CD4-positive, alpha-beta T cell treated with Interleukin-10 for 1 hour (primary cell): ENCODE results near the gene DICER1.

ENCODE experiments used
- DNase-seq: peaks from one replicate; pipeline ENCODE4 v3.0.0-alpha.2; 2020

Gene DICER1

DNA sequence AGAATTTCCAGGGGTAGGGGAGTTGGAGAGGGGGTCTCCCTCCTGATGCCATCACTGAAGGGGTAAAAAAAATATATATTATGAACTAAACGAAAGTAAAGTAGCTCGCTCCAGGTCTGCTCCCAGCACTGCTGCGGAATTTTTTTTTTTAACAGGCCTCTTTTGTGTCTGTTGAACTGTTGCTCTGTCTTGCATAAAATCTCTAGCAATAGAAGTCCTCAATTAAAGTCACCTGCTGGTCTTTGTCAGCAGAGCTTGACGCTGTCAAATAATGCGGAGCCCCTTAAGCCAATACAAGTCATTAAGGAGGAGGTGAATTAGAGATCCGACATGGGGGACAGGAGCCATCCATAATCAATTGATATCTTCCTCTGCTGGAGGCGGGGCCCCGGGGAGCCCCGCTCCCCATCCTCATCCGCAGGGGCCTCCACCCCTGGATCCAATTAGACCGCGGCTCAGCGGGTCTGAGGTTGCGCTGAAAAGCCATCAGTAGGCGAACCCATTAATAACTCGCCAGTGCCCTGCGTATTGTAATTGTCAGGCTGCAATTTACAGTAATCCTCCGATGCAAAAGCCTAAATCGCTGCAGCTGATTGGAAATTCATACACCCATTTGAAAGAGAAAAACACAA lies 85.6 kb downstream of the DICER1 start:
- DNase-seq = no peak

DNA sequence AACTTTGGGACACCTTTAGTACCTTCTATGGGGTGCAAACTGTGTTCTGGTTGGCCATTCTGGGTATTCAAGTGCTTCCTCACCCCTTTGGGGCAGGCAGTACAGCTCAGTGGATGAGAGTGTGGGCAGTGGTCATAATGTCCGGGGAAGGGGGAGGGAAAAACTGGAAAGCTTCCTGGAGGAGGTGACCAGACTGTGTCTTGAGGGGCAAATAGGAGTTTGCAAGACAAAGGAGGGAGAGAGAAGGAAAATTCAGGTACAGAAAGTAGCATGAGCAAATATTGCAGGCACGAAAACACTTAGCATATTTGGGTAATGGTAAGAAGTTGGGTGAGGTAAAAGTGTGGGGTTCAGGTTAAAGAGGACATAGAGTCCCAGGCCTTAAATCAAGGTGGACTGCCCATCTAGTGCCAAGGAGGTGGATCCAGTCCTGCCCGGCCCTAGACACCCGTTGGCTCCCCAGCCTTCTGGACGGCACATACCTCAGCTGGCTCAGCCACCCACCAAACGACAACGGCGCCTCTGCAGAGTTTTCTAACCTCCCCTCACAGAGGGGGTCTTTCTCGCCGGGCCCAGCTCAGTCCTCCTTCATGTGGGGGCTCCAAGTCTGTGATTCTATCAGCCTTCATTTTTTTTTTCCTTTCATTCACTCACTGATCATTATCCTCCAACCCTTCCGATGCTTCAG lies 86.4 kb downstream of the DICER1 start:
- DNase-seq = no peak

DNA sequence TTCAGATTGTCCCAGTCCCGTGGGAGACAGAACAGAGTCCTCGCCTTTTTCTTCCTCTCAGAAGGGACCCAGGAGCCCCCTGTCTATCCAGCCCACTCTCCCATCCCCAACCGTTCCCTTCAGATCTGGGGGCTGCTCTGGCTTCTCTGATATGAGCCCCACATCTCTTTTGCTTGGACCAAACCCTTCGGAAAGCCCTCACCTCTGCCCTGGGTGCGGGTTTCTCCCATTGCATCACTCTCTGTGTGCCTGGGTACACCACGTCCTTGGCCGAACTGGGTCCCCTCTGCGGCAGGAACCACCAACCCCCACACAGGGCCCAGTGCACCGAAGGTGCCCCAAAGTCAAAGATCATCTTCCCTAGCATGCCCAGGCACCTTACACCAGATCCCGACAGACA lies 87.8 kb downstream of the DICER1 start:
- no peak for DNase-seq

DNA sequence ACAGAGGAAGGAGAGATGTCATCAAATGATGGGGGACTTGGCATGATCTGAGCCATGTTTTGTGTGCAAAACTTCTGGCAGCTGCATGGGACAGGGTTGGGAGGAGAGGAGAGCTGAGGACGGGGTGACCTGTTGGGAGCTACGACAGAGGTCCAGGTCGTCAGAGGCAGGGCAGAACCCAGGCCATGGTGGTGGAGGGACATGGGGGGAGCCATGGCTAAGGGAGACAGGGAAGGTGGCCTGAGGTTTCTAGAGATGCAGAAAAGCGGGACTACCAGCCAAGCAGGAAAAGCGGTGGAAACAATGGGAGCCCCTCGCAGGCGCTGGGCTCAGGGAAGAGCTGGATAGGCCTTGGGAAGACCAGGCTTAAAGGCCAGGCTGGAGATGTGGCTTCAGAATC lies 88.3 kb downstream of the DICER1 start:
- no peak for DNase-seq

DNA sequence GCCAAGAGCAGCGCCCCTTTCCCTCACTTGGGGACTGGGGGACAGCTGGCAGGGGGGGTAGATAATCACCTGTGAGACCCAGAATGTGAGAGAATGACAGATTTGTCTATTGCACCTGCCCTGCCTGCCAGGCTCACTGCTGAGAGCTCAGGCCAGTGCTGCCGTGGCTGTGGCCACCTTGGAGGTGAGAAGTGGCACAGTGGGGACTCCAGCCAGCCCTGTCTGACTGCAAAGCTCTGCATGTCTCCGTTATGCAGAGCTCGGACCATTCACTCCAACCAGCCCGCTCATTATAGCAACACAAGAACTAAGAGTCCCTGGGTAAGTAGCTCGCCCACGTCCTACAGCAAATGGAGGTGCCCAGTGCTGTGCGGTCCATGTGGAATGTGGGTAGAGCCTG lies 88.8 kb downstream of the DICER1 start:
- DNase-seq = no peak

DNA sequence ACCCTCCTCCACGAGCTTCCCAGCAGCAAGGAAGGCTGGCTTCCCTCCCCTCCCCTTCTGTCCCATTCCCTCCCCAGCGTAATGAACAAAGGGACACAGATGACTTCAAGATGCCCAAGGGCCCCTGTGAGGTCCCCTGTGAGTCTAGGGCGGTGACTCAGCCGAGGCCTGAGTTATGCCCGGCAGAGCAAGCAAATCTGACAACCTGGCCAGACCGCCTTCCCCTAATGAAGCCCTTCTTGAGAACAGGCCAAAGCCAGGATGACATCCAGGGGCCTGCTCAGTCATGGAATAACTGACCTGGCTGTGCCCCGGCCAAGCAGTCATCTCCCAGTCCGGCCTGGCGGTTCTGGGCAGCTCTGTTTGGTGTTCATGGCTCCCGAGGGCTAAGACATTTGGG lies 89.2 kb downstream of the DICER1 start:
- DNase-seq = no peak

DNA sequence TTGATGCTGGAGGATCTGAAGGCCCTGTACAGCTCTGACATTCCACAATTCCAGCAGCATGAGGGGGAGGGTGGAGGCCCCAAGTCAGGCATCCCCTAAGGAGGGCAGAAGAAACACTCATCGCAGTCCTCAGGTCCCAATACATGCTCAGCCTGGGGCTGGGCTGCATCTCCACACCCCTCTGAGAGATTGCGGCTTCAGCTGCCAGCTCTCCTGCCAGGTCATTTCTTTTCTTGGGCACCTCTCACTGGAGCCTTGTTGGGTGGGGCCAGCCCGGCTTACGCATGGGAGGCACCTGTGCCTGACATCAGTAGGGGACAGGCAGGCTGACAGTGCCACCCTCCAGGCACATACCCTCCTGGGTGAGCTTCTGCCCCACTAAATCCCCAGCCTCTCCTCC lies 89.8 kb downstream of the DICER1 start:
- no peak for DNase-seq

DNA sequence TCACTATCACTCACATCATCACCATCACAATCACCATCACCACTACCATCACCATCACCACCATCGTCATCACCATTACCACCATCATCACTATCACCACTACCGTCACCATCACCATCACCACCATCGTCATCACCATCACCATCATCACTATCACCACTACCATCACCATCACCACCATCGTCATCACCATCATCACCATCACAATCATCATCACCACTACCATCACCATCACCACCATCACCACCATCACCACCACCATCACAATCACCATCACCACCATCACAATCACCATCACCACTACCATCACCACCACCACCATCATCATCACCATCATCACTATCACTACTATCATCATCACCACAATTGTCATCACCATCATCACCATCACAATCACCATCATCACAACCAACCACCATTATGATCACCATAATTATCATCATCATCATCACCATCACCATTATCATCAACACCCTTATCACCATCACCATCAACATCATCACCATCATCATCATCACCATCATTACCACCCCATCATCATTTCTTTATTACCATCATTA lies 90.8 kb downstream of the DICER1 start:
- no peak for DNase-seq

DNA sequence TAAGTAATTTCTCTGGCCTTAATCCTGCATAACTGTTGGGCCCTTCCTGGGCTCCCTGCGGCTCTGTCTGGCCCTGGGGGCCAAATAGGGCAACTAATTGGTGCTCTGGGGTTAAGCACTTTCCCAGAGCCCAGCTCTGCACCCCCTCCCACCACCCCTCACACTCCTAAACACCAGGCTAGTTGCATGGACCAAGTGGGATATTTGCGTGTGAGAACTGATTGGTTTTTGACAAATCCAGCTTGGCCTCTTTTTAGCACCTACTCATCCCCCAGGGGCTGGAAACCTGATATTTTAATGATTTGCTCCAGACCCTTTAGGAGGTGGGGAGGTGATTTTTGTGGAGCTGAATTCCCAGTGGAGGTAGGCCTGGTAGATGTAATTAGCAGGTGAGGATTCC lies 91.9 kb downstream of the DICER1 start:
- no peak for DNase-seq

DNA sequence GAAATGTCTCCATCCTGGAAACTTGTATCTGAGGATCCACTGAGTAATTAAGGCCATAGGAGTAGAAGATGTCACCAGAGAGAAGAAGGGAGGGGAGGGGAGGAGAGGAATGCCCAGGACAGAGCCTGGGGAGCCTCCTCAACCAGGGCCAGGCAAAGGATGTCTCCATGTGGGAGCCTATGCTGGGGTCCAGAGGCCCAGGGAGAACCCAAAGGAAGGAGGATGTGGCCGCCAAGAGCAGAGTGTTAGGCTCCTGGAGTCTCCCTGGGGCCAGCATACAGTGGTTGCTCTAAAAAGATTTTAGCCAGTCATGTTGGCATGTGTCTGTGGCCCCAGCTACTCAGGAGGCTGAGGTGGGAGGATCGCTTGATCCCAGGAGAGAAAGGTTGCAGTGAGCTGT lies 92.6 kb downstream of the DICER1 start:
- DNase-seq = no peak

DNA sequence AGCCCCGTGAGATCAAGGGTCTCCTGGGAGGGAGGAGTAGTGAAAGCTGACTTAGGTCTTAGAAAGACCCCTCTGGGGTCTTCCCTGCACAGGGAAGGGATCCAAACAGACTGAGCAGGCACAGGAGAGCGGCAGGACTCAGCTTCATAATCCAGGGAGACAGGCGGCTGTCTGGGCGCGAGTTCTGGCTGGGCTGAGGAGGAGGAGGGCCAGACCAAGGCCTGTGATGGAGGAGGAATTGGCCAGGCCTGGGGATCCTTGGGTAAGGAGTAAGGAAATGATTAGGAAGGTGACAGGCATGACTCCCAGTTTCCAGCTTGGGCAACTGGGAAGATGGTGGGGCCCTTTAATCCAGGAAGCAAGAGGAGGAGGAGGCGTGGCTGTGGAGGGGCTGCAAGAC lies 93.1 kb downstream of the DICER1 start:
- no peak for DNase-seq

DNA sequence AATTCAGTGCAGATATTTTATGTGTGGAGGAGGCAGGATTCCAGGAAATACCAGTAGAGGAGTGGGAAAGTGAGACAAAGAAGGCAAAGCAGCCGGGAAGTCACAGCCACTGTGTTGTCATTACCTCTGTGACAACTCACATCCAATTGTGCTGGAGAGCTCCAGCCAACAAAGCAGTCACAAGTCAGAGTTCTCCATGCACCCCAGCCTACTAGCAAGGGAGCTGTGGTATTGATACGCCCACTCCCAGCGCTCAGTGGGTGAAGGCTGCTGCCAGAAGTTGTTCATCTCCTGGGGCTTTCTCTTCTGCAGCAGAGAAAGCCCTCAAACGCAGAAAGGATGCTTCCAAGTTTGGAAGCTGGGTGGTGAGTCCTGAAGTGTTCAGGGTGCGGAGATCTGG lies 93.9 kb downstream of the DICER1 start:
- DNase-seq = no peak

DNA sequence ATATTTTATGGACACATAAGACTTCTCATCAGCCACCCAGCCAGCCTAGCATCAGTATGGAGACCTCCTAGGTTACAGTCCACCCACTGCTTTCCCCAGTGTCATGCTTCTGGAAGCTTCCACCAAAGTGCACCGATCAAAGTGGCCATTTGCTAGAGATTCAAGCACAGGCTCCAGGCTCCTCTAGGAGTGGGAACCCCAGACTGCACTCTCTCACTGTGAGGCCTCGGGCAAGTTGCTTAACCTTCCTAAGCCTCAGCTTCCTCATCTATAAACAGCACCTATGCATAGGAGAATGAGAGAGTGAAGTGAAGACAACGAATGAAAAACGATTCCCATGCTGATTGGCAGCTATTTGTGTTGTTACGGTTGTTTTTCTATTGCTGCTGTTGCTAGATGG lies 94.4 kb downstream of the DICER1 start:
- no peak for DNase-seq

DNA sequence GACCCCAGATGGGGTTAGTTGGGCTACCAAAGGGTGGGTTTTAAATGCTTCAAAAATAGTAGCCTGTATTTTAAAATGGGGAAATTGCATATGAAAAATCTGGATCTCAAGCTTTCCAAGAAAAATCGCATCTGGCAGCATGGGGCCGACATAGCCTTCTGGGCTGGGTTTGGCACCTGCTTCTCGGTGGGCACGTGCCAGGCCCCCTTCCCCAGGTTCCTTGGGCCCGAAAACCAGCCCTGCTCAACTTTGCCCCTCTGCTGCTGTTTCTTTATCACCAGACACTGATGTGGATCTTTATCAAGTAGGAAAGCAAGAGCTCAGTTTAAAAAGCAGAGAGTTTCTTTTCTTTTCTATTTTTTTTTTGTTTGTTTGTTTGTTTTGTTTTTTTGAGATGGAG lies 95.1 kb downstream of the DICER1 start:
- no peak for DNase-seq

DNA sequence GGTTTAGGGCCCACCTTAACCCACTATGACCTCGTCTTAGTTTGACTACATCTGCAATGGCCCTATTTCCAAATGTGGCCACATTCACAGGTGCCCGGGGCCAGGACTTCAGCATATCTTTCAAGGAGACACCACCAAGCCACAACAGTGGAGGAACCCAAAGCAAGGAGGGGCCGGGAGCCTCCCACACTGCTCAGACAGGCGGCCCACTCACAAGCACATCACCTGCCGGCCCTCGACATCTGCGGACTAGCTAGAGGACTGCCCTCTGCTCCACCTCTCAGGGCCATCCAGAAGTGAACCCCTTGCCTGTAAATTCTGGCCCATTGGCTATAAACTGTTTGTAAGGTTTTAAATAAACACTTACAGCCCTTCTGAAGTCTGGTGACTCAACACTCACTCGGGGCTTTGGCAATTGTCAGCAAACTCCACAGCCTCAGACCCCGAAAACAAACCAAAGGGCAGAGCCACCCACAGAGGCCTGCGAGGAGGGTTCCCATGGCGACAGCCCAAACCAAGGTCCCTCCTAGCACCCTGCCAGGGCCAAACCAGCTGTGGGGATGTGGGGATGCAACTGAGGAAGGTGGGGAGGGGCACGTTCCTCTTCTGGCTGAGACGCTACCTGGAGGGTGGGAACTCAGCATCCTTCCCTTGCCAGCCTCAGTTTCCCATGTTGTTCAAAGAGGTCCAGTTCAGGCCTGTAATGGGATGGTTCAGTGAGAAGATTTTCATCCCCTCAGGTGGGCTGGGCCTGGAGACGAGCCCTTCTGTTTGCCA lies 95.8 kb downstream of the DICER1 start:
- no peak for DNase-seq

DNA sequence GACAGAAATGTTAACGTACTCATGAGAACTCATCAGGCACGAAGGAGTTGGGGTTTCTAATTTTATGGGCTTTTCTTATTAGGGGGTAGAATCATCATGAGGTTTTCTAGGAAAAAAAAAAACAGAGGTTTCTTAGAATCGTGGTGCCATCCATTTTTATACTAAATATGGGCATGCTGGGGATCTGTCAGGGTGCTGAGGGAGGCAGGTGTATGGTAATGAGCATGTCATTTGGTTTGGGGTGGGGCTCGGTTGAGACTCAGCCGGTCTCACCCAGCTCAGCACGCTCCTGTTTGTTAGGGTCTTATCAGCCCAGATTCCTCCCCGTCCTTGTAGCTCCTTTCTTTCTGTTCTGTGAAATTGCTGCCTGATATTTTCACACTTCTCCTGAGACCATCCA lies 98.2 kb downstream of the DICER1 start:
- no peak for DNase-seq

DNA sequence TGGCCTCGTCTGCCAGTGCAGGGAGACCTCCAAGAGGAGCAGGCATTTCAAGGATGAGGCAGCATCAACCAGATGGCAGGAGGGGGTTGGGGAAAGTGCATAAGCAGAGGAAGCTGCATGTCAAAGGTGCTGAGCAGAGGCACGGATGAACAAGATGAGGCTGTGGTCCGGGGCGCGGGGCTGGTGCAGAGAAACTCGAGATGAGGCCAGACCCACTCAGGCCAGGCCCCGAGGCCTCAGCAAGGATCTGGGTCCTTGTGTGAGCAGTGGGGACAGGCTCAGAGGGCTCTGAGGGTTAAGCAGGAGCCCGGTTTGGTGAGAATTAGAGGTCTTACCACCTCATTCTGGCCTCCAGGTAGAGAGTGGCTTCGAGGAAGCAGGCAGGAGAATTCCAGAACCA lies 98.8 kb downstream of the DICER1 start:
- DNase-seq = no peak

DNA sequence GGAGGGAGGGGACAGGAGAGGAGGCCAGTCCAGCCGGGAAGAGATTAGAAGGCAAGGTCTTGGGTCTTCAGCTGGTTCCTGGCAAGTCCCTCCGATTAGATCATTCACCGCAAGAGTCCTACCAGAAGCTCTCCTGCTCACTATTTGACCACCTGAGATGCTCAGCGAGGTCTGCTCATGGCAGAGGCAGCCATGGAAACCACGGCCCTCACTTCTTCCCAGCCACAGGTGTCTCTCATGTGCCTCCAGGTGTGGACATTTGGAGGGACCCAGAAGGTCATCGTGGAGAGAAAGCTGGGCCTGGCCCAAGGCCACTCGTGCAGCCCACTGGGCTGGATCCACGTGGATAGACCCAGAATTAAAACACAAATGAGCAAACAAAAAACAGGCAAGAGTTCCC lies 99.5 kb downstream of the DICER1 start:
- DNase-seq = no peak

DNA sequence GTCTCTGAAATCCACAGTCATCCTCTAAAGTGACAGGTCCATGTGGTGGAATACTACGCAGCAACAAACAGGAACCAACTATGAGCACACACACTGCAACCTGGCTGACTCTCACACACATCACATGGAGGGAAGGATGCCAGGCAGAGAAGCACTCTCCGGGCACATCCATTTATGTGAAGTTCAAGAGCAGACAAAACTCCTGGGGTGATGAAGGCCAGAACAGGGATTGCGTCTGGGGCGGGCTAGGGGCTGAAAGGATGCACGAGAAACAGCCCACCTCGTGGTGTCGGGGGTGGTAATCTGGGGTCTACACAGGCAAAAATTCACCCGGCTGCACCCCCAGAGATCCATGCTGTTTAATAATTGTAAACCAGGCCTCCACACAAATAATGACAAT lies 100.2 kb downstream of the DICER1 start:
- no peak for DNase-seq

DNA sequence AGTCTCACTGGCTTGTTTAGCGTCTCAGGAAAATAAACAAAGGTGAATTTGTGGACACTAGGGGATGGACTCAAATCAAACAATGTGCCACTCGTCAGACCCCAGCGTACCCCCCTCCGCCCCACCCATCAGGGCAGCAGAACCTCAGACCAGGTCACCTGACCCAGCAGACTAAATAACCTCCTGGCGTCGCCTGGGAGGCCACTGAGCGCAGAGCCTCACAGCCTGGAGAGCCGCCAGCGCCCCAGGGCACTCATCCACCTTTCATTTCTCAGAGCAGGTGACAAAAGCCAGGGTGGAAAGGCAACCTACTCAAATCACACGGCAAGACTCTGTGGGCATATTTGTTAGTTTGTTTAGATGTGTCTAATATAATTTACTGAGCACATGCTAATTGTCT lies 100.9 kb downstream of the DICER1 start:
- no peak for DNase-seq

DNA sequence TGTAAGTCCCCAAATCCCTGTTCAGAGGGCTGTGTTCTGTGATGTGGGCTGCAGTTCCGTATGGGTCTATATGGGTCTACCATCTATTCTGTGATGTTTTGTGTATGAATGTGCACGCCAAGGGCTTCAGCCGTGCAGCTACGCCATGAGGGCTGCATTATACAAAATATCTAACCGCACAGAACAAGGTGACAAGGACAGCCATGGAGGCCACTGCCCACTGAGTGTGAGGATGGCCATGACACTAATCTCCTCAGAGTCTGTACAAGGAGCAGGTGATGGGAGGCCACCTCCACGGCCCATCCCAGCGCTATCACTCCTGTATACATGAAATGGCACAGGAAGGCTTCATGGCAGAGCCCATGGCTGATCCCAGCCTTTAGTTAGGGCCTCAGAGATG lies 102.0 kb downstream of the DICER1 start:
- no peak for DNase-seq

DNA sequence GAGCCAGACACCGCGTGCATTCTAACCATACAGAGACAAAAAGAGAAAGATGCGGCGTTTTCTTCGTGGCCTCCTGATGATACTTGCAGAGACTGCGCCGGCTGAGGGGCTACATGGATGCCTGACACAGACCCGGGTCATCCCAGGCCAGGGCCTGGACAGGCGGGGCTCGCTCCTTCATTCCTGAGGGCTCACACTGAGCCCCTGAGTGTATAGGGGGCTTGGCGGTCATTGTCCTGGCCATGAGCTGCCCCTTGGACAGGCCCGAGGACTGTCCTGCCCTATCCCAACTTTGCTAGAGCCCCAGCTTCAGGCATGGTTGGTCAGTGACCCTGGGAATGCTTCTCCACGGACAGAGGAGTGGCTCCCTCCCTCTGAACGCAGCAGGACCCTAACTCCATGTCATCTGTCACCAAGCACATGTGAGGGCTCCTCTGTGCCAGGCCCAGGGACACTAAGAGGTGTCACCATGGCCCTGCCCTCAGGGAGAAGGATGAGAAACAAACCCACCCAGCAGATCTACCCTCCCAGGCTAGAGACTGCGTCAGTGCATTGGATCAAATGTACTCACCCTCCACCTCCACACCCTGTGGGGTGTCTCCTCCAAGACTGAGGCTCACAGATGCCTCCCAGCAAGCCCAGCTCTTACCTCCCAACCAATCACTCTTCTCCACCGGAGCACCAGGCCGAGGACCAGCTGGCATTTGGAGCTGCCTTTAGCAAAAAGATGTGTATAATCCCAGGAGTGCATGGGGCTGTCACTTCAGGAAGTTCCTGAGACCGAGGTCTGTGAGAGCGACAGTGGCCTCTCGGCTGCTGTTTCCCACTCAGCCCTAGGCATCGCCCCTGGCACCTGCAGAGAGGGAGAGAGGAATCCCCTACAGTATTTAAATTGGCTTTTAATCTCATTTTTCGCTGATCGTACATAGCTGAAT lies 102.7 kb downstream of the DICER1 start:
- DNase-seq = no peak

DNA sequence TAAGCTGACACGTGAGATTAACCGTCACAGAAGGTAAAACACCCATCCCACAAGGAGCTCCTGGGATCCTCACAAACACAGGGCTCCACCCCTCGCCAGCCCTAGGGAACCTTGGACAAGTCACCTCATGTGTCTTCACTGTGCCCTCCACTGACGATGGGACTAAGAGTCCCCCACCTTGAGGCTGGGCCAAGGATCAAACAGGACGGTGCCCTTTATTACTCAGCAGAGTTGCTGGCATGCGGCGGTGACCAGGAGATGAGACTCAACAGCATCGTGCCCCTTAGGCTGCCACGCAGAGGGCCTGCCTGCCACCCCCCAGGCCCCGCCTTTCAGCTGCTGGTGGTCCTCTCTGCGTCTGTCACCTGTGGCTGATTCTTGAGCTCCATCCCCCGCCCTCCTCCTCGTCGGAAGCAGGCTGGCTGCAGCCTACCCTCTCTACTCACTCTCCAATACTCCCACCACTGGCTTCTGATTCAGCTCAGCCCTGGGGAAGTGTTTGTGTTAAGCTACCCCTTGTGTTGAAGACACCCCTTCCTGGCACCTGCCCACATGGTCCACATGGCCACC lies 105.2 kb downstream of the DICER1 start:
- no peak for DNase-seq
